Measurements from ENCODE around the gene GPC3. TPM values are rescaled to one million over a fixed set of nuclear protein-coding genes. Genes with fewer than 3 reads are reported as not detected.
"Not testable (repeated sequence)": the region's sequence is repeated elsewhere in the genome, so short reads cannot be mapped to it uniquely, and the experiment has no call there.

Gene GPC3
- total and polyA plus RNA-seq, 4 donors, result 70.5 to 109 (median 76.3) TPM

- H3K27ac ChIP-seq (ENCODE audit: low read depth, low read length), result no peak overlapping the region
- 81% methylated on average over 3 of the region's 3 CpGs for WGBS (ENCODE audit: insufficient coverage)
- H3K4me1 ChIP-seq (ENCODE audit: control insufficient read depth, insufficient read depth, low read length), result no peaks in the 10 kb centered on the region
- no peaks in the 10 kb centered on the region for H3K9me3 ChIP-seq (ENCODE audit: control insufficient read depth, insufficient read depth, low read length)
- no peaks in the 10 kb centered on the region for H3K36me3 ChIP-seq (ENCODE audit: control insufficient read depth, insufficient read depth, low read length)
- H3K4me3 ChIP-seq (ENCODE audit: low read depth, low read length), result no peak overlapping the region
- no peak for DNase-seq (ENCODE audit: low read depth in 4 of 6, low spot score in 6 of 6)
- H3K27me3 ChIP-seq (ENCODE audit: control insufficient read depth, insufficient read depth, low read length), result no peaks in the 10 kb centered on the region
Measured at GRCh38 chrX:133529578-133529977, 455.8 kb downstream of the GPC3 start.

GRCh38 chrX:133527825-133528224 lies 457.6 kb downstream of the GPC3 start:
- Histone ChIP-seq H3K27ac (ENCODE audit: low read depth, low read length) (no peak overlapping the region), H3K36me3 (ENCODE audit: control insufficient read depth, insufficient read depth, low read length) (no peaks in the 10 kb centered on the region), H3K4me1 (ENCODE audit: control insufficient read depth, insufficient read depth, low read length) (no peaks in the 10 kb centered on the region), H3K9me3 (ENCODE audit: control insufficient read depth, insufficient read depth, low read length) (no peaks in the 10 kb centered on the region), H3K27me3 (ENCODE audit: control insufficient read depth, insufficient read depth, low read length) (no peaks in the 10 kb centered on the region), H3K4me3 (ENCODE audit: low read depth, low read length) (no peak overlapping the region)
- DNase-seq (ENCODE audit: low read depth in 4 of 6, low spot score in 6 of 6), result no peak
- no CpG with 5 or more reads among the region's 4 CpGs for WGBS (ENCODE audit: insufficient coverage)

- 60% methylated on average over 1 of the region's 3 CpGs for WGBS (ENCODE audit: insufficient coverage)
- no peak for DNase-seq (ENCODE audit: low read depth in 4 of 6, low spot score in 6 of 6)
Measured at GRCh38 chrX:133527415-133527814, 458.0 kb downstream of the GPC3 start.

GRCh38 chrX:133526773-133527172 lies 458.6 kb downstream of the GPC3 start:
- WGBS (ENCODE audit: insufficient coverage), result no CpG with 5 or more reads among the region's 3 CpGs
- H3K36me3 ChIP-seq (ENCODE audit: control insufficient read depth, insufficient read depth, low read length); H3K4me3 ChIP-seq (ENCODE audit: low read depth, low read length); H3K4me1 ChIP-seq (ENCODE audit: control insufficient read depth, insufficient read depth, low read length); DNase-seq (ENCODE audit: low read depth in 4 of 6, low spot score in 6 of 6); H3K9me3 ChIP-seq (ENCODE audit: control insufficient read depth, insufficient read depth, low read length); H3K27ac ChIP-seq (ENCODE audit: low read depth, low read length); H3K27me3 ChIP-seq (ENCODE audit: control insufficient read depth, insufficient read depth, low read length): not testable (repeated sequence)

More at GRCh38 chrX:133527415-133527814, 458.0 kb downstream of the GPC3 start:
- Histone ChIP-seq H3K27me3 (ENCODE audit: control insufficient read depth, insufficient read depth, low read length) (no peaks in the 10 kb centered on the region), H3K4me3 (ENCODE audit: low read depth, low read length) (no peak overlapping the region), H3K27ac (ENCODE audit: low read depth, low read length) (no peak overlapping the region), H3K4me1 (ENCODE audit: control insufficient read depth, insufficient read depth, low read length) (no peaks in the 10 kb centered on the region), H3K9me3 (ENCODE audit: control insufficient read depth, insufficient read depth, low read length) (no peaks in the 10 kb centered on the region), H3K36me3 (ENCODE audit: control insufficient read depth, insufficient read depth, low read length) (no peaks in the 10 kb centered on the region)

DNA sequence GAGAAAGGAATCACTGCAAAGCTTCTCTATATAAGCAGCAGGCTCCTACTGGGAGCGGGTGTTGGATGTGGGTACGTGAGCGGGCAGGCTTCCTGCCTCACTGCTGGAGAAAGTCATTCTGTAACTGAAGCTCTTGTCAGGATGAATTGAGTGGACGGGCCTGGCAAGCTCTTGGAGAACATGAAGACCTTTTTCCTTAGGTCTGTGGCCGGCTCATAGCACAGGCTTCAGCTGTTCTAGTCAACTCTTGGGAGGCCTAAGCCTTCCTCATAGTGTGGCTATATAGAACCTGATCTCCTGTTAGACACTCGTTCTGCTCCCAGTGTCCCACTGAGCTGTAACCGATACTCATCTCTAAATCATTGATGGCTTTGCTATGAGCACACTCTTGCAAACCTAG lies 461.9 kb downstream of the GPC3 start:
- WGBS (ENCODE audit: insufficient coverage), result 75% methylated on average over 6 of the region's 7 CpGs

GRCh38 chrX:133523081-133523487 lies 462.3 kb downstream of the GPC3 start:
- DNase-seq (ENCODE audit: low read depth in 4 of 6, low spot score in 6 of 6), result no peak
- Histone ChIP-seq H3K9me3 (ENCODE audit: control insufficient read depth, insufficient read depth, low read length) (no peaks in the 10 kb centered on the region), H3K36me3 (ENCODE audit: control insufficient read depth, insufficient read depth, low read length) (no peaks in the 10 kb centered on the region), H3K27me3 (ENCODE audit: control insufficient read depth, insufficient read depth, low read length) (no peaks in the 10 kb centered on the region), H3K4me3 (ENCODE audit: low read depth, low read length) (no peak overlapping the region), H3K27ac (ENCODE audit: low read depth, low read length) (no peak overlapping the region), H3K4me1 (ENCODE audit: control insufficient read depth, insufficient read depth, low read length) (no peaks in the 10 kb centered on the region)
- 71% methylated on average over 5 of the region's 5 CpGs for WGBS (ENCODE audit: insufficient coverage)

More for the DNA sequence above, 461.9 kb downstream of the GPC3 start:
- Histone ChIP-seq H3K27me3 (ENCODE audit: control insufficient read depth, insufficient read depth, low read length) (no peaks in the 10 kb centered on the region), H3K4me1 (ENCODE audit: control insufficient read depth, insufficient read depth, low read length) (no peaks in the 10 kb centered on the region), H3K27ac (ENCODE audit: low read depth, low read length) (no peak overlapping the region), H3K36me3 (ENCODE audit: control insufficient read depth, insufficient read depth, low read length) (no peaks in the 10 kb centered on the region), H3K4me3 (ENCODE audit: low read depth, low read length) (no peak overlapping the region), H3K9me3 (ENCODE audit: control insufficient read depth, insufficient read depth, low read length) (no peaks in the 10 kb centered on the region)
- no peak for DNase-seq (ENCODE audit: low read depth in 4 of 6, low spot score in 6 of 6)

- H3K27ac ChIP-seq (ENCODE audit: low read depth, low read length), result no peak overlapping the region
- no peak overlapping the region for H3K4me3 ChIP-seq (ENCODE audit: low read depth, low read length)
- WGBS (ENCODE audit: insufficient coverage), result no CpG with 5 or more reads among the region's 3 CpGs
Measured at GRCh38 chrX:133516686-133517085, 468.7 kb downstream of the GPC3 start.

GRCh38 chrX:133514486-133514885 lies 470.9 kb downstream of the GPC3 start:
- no peak for DNase-seq (ENCODE audit: low read depth in 4 of 6, low spot score in 6 of 6)
- Histone ChIP-seq H3K4me3 (ENCODE audit: low read depth, low read length) (no peak overlapping the region), H3K27me3 (ENCODE audit: control insufficient read depth, insufficient read depth, low read length) (peaks cover 2% of the 10 kb centered on the region), H3K27ac (ENCODE audit: low read depth, low read length) (no peak overlapping the region), H3K9me3 (ENCODE audit: control insufficient read depth, insufficient read depth, low read length) (no peaks in the 10 kb centered on the region), H3K4me1 (ENCODE audit: control insufficient read depth, insufficient read depth, low read length) (no peaks in the 10 kb centered on the region), H3K36me3 (ENCODE audit: control insufficient read depth, insufficient read depth, low read length) (no peaks in the 10 kb centered on the region)
- WGBS (ENCODE audit: insufficient coverage), result no CpG with 5 or more reads among the region's 1 CpG

More at GRCh38 chrX:133516686-133517085, 468.7 kb downstream of the GPC3 start:
- Histone ChIP-seq H3K4me1 (ENCODE audit: control insufficient read depth, insufficient read depth, low read length) (no peaks in the 10 kb centered on the region), H3K36me3 (ENCODE audit: control insufficient read depth, insufficient read depth, low read length) (no peaks in the 10 kb centered on the region), H3K27me3 (ENCODE audit: control insufficient read depth, insufficient read depth, low read length) (peaks cover 2% of the 10 kb centered on the region), H3K9me3 (ENCODE audit: control insufficient read depth, insufficient read depth, low read length) (no peaks in the 10 kb centered on the region)
- DNase-seq (ENCODE audit: low read depth in 4 of 6, low spot score in 6 of 6), result no peak

- Histone ChIP-seq H3K36me3 (ENCODE audit: control insufficient read depth, insufficient read depth, low read length) (no peaks in the 10 kb centered on the region), H3K4me3 (ENCODE audit: low read depth, low read length) (no peak overlapping the region), H3K9me3 (ENCODE audit: control insufficient read depth, insufficient read depth, low read length) (no peaks in the 10 kb centered on the region), H3K27ac (ENCODE audit: low read depth, low read length) (no peak overlapping the region), H3K4me1 (ENCODE audit: control insufficient read depth, insufficient read depth, low read length) (no peaks in the 10 kb centered on the region), H3K27me3 (ENCODE audit: control insufficient read depth, insufficient read depth, low read length) (peaks cover 2% of the 10 kb centered on the region)
- 88% methylated on average over 2 of the region's 5 CpGs for WGBS (ENCODE audit: insufficient coverage)
- no peak for DNase-seq (ENCODE audit: low read depth in 4 of 6, low spot score in 6 of 6)
Measured at GRCh38 chrX:133513123-133513522, 472.3 kb downstream of the GPC3 start.

DNA sequence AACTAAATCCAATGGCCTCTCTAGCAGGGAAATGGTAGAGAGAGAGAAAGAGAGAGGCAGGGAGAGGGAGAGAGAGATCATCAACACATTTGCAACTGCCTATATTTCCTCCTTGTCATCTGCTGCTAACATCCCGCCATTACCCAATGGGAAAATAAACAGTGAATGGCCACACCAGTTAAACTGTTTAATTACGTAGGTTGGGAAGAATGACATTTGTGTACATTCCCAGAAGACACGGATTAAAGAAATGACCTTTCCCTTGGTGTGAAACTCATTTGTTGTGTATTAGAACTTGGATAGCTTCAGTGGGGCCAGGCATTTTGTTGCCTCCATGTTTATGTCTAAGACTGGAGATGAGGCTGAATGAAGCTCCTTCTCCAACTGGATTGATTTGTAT lies 474.4 kb downstream of the GPC3 start:
- Histone ChIP-seq H3K9me3 (ENCODE audit: control insufficient read depth, insufficient read depth, low read length) (no peaks in the 10 kb centered on the region), H3K4me1 (ENCODE audit: control insufficient read depth, insufficient read depth, low read length) (no peaks in the 10 kb centered on the region), H3K27me3 (ENCODE audit: control insufficient read depth, insufficient read depth, low read length) (peaks cover 2% of the 10 kb centered on the region), H3K4me3 (ENCODE audit: low read depth, low read length) (no peak overlapping the region), H3K27ac (ENCODE audit: low read depth, low read length) (no peak overlapping the region), H3K36me3 (ENCODE audit: control insufficient read depth, insufficient read depth, low read length) (no peaks in the 10 kb centered on the region)
- DNase-seq (ENCODE audit: low read depth in 4 of 6, low spot score in 6 of 6), result peak in 1 of 6 donors; percentile 9
- 46% methylated on average over 2 of the region's 3 CpGs for WGBS (ENCODE audit: insufficient coverage)

Measured in spinal cord (tissue), 10 donors.